ENCODE measurements around the gene HOXC12. TPM values are rescaled to one million over a fixed set of nuclear protein-coding genes. Genes with fewer than 3 reads are reported as not detected.

The HOXC12 gene
- total RNA-seq, 1 experiment from 2014 or later, result not detected

DNA sequence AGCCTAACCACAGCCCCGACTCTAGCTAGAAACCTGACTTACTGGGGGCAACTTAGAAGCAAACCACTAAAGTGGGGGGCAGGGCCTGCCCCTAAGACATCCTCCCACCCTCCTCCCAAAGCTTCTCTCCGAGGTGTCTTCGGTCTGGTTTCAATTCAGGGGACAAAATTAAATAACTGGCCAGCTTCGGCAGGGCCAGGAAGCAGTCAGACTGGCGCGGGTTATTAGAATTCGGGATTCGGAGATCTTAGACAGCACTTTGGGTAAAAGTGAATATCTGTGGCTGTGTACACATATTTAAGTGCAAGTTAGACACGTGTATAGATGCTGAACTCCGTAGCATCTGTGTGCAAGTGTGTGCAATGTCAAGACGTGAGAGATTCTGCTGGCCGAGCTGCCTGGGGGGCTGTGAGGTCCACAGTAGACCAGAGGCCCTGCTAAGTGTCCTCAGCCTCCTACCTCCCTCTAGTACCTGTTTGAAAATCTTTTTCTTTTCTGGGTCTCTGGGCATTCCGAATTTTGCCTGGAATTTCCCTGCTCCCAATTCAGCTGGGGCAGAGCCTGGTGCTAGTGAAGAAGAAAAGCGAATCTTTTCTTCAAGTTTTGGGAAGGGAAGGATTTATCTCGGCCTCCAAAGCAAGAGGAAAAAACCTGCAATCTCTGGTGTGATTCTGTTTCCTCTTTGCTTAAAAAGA is 26.2 kb downstream of the HOXC12 start:
- TF ChIP-seq ZNF396 (CRISPR knock-in tag; IDR thresholded peaks at IDR 0.05; ENCODE audit: borderline replicate concordance) (no peak), OVOL2 (CRISPR knock-in tag; IDR thresholded peaks at IDR 0.05; ENCODE audit: borderline replicate concordance) (no peak), GABPB1 (CRISPR knock-in tag; IDR thresholded peaks at IDR 0.05) (no peak), TEAD4 (CRISPR knock-in tag; IDR thresholded peaks at IDR 0.05) (no peak), MLX (CRISPR knock-in tag; IDR thresholded peaks at IDR 0.05) (no peak), PREB (CRISPR knock-in tag; IDR thresholded peaks at IDR 0.05; ENCODE audit: borderline replicate concordance) (no peak)
- TF ChIP-seq, protein P1, sequence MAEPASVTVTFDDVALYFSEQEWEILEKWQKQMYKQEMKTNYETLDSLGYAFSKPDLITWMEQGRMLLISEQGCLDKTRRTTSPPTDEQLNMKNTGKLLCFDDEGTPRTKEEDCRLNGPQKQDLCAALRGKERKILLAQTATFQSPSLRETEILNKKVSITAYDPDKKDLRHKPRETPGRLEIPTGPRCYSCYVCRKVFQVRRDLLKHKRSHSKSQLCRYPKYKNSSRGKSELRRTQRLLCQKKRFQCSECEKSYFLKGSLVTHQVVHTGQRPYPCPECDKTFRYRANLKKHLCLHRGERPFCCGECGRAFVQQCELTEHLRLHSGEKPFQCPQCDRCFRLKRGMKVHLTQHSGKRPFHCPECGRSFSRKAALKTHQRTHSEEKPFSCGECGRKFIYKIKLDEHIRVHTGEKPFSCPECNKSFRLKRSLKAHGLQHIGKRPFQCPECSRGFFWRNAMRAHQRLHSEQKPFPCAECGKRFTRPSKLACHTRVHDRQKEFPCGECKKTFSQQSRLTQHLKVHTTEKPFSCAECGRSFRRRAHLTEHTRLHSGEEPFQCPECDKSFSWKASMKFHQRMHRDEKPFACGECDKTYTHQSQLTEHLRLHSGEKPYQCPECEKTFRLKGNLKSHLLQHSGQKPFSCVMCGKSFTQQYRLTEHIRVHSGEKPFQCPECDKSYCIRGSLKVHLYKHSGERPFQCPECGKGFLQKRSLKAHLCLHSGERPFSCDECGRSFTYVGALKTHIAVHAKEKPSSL (CRISPR knock-in tag; conservative IDR thresholded peaks at IDR 0.05), result no peak
- TF ChIP-seq, protein P2, sequence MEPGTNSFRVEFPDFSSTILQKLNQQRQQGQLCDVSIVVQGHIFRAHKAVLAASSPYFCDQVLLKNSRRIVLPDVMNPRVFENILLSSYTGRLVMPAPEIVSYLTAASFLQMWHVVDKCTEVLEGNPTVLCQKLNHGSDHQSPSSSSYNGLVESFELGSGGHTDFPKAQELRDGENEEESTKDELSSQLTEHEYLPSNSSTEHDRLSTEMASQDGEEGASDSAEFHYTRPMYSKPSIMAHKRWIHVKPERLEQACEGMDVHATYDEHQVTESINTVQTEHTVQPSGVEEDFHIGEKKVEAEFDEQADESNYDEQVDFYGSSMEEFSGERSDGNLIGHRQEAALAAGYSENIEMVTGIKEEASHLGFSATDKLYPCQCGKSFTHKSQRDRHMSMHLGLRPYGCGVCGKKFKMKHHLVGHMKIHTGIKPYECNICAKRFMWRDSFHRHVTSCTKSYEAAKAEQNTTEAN (CRISPR knock-in tag; IDR thresholded peaks at IDR 0.05), result no peak
- ChIA-PET POLR2A (no interaction called here), CTCF (interaction anchor here (1.1 to 1.3 kb wide), 3 partner anchors 25 to 220 kb away, joined by 3 read pairs; no protein-coding TSS in a partner anchor)
- Mint-ChIP-seq H3K27ac (no peak overlapping the region), H3K36me3 (no peaks in the 10 kb centered on the region), H3K27me3 (ENCODE audit: low read depth) (peaks cover 100% of the 10 kb centered on the region), H3K4me3 (no peak overlapping the region), H3K4me1 (peaks cover 23% of the 10 kb centered on the region), H3K9me3 (no peaks in the 10 kb centered on the region)
- ATAC-seq (no peak), DNase-seq (ENCODE audit: low spot score) (no peak)

DNA sequence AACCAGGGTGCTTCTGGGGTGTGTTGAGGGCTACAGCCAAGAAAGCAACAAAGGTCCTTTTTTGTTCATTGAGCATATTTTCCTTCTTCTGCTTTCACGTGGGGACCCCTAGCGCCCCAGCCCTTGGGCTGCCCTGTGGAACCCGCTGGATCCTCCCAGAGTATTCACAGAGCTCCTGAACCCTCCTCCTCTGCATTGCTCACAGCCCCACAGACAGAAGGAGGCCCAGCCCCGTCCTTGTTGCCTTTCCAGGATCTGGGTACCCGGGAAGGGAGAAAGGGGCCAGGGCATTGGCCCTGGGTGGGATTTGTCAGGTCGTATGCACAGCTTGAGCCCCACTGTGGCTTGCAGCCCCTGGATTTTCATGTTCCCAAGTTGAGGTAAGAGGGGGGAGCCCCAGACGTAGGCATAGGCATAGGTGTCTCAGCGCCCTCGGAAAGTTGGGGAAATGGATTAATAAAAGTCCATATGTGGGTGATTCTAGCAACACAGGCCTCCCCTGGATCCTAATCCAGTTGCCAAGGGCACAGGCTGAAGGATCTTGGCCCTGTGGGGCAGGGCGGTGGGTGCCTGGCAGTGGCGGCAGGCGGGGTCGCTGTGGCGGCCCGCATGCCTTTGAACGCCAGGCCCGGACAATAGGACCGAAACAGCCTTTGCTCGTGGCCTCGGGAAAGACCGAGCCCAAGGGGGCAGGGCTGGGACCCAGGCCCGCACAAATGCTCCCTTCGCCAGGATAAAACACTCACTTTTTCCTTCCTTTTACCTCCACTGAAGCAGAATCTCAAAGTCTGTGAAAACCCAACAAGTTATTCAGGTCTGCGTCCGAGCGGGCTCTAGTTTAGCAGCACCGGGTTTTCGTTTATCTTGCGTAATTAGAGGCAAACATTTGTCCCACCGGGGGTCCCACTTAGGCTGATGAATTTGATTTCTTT is 27.2 kb downstream of the HOXC12 start:
- Mint-ChIP-seq H3K4me1 (peaks cover 30% of the 10 kb centered on the region), H3K36me3 (no peaks in the 10 kb centered on the region), H3K27me3 (ENCODE audit: low read depth) (peaks cover 100% of the 10 kb centered on the region), H3K27ac (no peak overlapping the region), H3K9me3 (no peaks in the 10 kb centered on the region), H3K4me3 (no peak overlapping the region)
- POLR2A ChIA-PET, result no interaction called here
- ATAC-seq, result no peak
- no peak for DNase-seq (ENCODE audit: low spot score)
- CTCF ChIA-PET, result interaction anchor here (0.6 to 1.3 kb wide), 3 partner anchors 134 to 219 kb away, joined by 3 read pairs; no protein-coding TSS in a partner anchor
- TF ChIP-seq, protein P3, sequence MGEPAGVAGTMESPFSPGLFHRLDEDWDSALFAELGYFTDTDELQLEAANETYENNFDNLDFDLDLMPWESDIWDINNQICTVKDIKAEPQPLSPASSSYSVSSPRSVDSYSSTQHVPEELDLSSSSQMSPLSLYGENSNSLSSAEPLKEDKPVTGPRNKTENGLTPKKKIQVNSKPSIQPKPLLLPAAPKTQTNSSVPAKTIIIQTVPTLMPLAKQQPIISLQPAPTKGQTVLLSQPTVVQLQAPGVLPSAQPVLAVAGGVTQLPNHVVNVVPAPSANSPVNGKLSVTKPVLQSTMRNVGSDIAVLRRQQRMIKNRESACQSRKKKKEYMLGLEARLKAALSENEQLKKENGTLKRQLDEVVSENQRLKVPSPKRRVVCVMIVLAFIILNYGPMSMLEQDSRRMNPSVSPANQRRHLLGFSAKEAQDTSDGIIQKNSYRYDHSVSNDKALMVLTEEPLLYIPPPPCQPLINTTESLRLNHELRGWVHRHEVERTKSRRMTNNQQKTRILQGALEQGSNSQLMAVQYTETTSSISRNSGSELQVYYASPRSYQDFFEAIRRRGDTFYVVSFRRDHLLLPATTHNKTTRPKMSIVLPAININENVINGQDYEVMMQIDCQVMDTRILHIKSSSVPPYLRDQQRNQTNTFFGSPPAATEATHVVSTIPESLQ (CRISPR knock-in tag; IDR thresholded peaks at IDR 0.05), result no peak
- TF ChIP-seq, protein P4, sequence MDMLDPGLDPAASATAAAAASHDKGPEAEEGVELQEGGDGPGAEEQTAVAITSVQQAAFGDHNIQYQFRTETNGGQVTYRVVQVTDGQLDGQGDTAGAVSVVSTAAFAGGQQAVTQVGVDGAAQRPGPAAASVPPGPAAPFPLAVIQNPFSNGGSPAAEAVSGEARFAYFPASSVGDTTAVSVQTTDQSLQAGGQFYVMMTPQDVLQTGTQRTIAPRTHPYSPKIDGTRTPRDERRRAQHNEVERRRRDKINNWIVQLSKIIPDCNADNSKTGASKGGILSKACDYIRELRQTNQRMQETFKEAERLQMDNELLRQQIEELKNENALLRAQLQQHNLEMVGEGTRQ (CRISPR knock-in tag; IDR thresholded peaks at IDR 0.05), result no peak
- TF ChIP-seq, protein P5, sequence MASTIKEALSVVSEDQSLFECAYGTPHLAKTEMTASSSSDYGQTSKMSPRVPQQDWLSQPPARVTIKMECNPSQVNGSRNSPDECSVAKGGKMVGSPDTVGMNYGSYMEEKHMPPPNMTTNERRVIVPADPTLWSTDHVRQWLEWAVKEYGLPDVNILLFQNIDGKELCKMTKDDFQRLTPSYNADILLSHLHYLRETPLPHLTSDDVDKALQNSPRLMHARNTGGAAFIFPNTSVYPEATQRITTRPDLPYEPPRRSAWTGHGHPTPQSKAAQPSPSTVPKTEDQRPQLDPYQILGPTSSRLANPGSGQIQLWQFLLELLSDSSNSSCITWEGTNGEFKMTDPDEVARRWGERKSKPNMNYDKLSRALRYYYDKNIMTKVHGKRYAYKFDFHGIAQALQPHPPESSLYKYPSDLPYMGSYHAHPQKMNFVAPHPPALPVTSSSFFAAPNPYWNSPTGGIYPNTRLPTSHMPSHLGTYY (CRISPR knock-in tag; IDR thresholded peaks at IDR 0.05), result no peak
- TF ChIP-seq GRHL2 (CRISPR knock-in tag; IDR thresholded peaks at IDR 0.05; ENCODE audit: insufficient replicate concordance, severe bottlenecking) (no peak), TEAD1 (CRISPR knock-in tag; IDR thresholded peaks at IDR 0.05) (no peak), SP1 (CRISPR knock-in tag; conservative IDR thresholded peaks at IDR 0.05) (no peak), MYBL2 (CRISPR knock-in tag; IDR thresholded peaks at IDR 0.05) (no peak), ETV6 (CRISPR knock-in tag; IDR thresholded peaks at IDR 0.05) (no peak), E2F4 (CRISPR knock-in tag; IDR thresholded peaks at IDR 0.05; ENCODE audit: borderline replicate concordance, low read depth) (no peak), MXD4 (CRISPR knock-in tag; IDR thresholded peaks at IDR 0.05; ENCODE audit: borderline replicate concordance) (no peak)
- TF ChIP-seq, protein P1 (CRISPR knock-in tag; conservative IDR thresholded peaks at IDR 0.05), result no peak

All from WTC11 (cell line).